GM12873 (cell line): Measurements from ENCODE around the gene GPX6.

Source experiments
- CTCF ChIP-seq: IDR thresholded peaks from 2 replicates; pipeline ENCODE4 v1.5.1; 2012; ENCODE audit warnings: low read depth, mild to moderate bottlenecking, moderate library complexity, low read length, control low read depth; ENCODE audit not compliant: insufficient read depth; ENCODE audit errors: missing control alignments

Gene GPX6

DNA sequence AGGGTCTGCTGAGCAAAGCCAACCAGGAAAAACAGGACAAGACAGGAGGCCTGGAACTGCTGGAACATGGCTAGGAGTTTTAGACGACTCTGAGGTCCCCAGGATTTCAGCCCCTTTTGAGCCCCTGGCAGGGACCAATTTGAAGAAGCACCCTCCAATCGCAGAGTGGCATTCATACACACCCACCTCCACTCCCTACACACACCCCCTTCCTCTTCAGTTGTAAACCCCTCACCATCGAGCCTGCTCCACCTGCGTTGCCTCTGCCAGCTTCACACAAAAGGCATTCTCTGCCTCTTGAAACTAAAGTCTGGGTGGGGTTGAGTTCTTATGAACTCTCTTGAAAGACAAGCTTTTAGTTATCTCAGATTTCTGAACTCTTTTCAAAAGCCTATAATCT lies at the start of gene GPX6:
Gene GPX6, minus strand, starts transcription at position 118 of the 400 bp plus-strand sequence. Its CDS starts 50 bp downstream, at position 68.
- TF ChIP-seq CTCF, result no peak

DNA sequence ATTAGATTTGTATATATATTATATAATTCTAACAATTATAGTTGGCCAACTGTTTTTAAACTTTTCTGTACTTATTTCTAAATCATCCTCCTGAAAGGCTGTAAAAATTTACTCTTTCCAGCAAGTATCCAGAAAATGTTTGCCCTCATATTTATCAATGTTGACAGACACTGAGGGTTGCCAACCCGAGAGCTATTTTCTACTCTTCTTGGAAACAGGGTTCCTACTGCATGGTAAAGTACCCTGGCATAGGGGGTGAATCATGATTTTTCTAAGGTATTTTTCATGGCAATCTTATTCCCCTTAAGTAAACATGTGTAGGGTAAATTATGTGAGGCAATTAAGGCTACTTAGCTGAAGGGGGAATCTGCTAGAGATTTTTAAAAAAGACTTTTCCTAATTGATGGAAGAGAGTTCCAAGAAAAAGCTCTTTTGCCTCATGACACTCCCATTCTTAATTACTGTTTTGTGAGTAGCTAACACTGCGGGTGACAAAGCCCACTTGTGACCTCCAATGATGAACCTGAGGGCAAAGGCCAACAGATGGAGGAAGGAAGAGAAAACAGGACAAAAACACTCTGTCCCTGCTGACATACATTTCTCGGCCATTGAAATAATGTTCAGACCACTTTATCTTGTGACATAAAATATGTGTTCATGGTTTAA lies 48.0 kb upstream of the GPX6 start:
- TF ChIP-seq CTCF, result no peak

DNA sequence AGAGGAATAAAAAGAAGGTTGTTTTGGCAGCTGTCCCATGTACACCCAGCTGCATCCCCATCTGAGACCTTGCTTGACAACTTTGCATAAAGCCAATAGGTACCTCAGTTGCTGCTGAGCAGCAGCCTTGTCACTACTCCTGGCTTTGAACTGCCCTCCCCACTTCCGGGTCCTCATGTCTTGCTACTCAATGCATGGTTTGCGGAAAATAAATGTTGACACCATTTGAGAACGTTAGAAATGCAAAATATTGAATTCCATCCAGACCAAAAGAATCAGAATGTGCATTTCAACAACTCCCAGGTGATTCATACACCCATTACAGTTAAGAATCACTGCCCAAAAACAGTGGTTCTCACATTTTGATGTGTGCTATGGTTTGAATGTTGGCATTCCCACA lies 43.0 kb upstream of the GPX6 start:
- TF ChIP-seq CTCF, result no peak

GRCh38 chr6:28555136-28555535 lies 39.5 kb upstream of the GPX6 start:
- no peak for TF ChIP-seq CTCF

- TF ChIP-seq CTCF, result no peak
Observed at GRCh38 chr6:28553986-28554881, 38.6 kb upstream of the GPX6 start.

DNA sequence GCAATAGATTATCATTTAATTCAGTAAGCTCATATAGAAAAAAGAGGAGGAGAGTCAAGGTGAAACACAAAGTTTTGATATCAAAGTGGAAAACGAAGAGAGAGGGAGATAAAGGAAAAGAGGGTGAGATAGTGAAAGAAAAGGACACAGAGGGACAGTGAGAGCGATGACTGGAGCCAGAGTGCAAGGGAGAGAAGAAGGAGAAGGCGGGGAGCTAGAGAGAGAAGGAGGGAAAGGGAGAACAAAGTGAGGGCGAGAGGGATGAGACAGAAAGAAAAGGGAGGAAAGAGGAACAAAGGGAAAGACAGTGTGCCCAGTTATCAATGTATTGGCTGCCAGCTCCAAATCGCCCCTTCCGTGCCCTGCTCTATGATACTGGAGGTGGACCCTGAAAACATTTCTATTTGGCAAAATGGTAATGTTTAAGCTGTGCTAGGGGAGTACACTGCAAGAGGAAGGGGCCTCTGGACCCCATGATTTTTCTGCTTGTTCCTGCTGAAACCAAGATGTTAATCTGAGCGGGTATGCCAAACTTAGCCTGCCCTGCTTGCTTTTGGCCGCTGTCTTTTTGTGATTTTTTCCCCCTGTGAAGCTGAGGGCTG lies 37.9 kb upstream of the GPX6 start:
- no peak for TF ChIP-seq CTCF
